Measurements from ENCODE around the gene CAAP1. TPM values are rescaled to one million over a fixed set of nuclear protein-coding genes. Genes with fewer than 3 reads are reported as not detected.

Gene CAAP1
- total and polyA plus RNA-seq, 2 of the 13 experiments (the other 11 are each of a cell fraction or from before 2014, with no cell fraction given), result 10.9 to 40.2 TPM

DNA sequence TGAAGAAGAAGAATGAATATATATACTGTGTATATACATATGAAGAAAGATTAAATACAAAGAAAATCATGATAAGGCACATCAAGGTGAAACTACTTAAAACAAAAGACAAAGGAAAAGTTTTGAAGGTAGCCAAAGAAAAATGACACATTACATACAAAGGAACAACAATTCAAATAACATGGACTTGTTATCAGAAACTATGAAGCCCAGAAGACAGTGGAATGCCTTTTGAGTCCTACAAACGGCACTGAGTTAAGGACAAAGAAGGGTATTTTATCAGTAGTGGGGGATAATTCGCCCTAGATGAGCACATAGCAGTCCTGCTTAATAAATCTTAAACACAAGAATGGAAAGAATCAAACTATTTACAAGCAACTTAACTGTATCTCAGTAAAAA lies 77.8 kb downstream of the CAAP1 start:
- H2AFZ ChIP-seq (ENCODE audit: low read length), result no peak overlapping the region
- no peak overlapping the region for H3K9ac ChIP-seq (ENCODE audit: insufficient read depth, low read depth, low read length)
- H3K4me2 ChIP-seq (ENCODE audit: low read depth, low read length), result no peak overlapping the region
- H3K4me3 ChIP-seq (replicated peaks in 1 of 3; ENCODE audit: insufficient read depth in 1 of 3, low read depth in 2 of 3, low read length in 3 of 3), result no peak overlapping the region
- no peak overlapping the region for H3K27ac ChIP-seq (ENCODE audit: extremely low read length, insufficient read depth, low read length)
- DNase-seq (ENCODE audit: low spot score) (no peak), FAIRE-seq (no peak), ATAC-seq (no peak)
- ChIA-PET POLR2A (no interaction called here), CTCF (ENCODE audit: low intra/inter-chr PET ratio, low total read pairs) (no interaction called here)
- intact Hi-C loops (cut with micrococcal nuclease; ENCODE audit: unreplicated experiment), result no loop called here
- H3K4me1 ChIP-seq (ENCODE audit: insufficient read depth, low read length), result no peaks in the 10 kb centered on the region
- in situ Hi-C loops (cut with HindIII; ENCODE audit: extremely low pct_ligation_motif_present, low pct_unique_long_range_greater_than_20kb), result no loop called here
- 6% methylated on average over 2 of the region's 2 CpGs for WGBS (ENCODE audit: low lambda C conversion rate)
- H3K79me2 ChIP-seq (ENCODE audit: insufficient read depth, low read length), result no peaks in the 10 kb centered on the region
- no peaks in the 10 kb centered on the region for H3K36me3 ChIP-seq (replicated peaks in 1 of 2; ENCODE audit: control insufficient read depth in 1 of 2, insufficient read depth in 2 of 2, low read length in 2 of 2)
- TF ChIP-seq CREB1 (IDR thresholded peaks at IDR 0.05), result no peak
- no peak for TF ChIP-seq CREB1 (CRISPR knock-in tag; IDR thresholded peaks at IDR 0.05)
- TF ChIP-seq, protein P1, sequence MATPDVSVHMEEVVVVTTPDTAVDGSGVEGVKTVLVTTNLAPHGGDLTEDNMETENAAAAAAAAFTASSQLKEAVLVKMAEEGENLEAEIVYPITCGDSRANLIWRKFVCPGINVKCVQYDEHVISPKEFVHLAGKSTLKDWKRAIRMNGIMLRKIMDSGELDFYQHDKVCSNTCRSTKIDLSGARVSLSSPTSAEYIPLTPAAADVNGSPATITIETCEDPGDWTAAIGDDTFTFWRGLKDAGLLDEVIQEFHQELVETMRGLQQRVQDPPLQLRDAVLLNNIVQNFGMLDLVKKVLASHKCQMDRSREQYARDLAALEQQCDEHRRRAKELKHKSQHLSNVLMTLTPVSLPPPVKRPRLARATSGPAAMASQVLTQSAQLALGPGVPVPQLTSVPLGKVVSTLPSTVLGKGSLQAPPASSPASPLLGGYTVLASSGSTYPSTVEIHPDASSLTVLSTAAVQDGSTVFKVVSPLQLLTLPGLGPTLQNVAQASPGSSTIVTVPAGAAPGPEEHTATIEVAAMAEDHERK (CRISPR knock-in tag; IDR thresholded peaks at IDR 0.05; ENCODE audit: low read depth), result no peak
- TF ChIP-seq ZNF317 (CRISPR knock-in tag; IDR thresholded peaks at IDR 0.05), result peak; percentile 71; the same call in 1 of the 2 replicates
- TF ChIP-seq, protein P2, sequence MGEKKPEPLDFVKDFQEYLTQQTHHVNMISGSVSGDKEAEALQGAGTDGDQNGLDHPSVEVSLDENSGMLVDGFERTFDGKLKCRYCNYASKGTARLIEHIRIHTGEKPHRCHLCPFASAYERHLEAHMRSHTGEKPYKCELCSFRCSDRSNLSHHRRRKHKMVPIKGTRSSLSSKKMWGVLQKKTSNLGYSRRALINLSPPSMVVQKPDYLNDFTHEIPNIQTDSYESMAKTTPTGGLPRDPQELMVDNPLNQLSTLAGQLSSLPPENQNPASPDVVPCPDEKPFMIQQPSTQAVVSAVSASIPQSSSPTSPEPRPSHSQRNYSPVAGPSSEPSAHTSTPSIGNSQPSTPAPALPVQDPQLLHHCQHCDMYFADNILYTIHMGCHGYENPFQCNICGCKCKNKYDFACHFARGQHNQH (CRISPR knock-in tag; IDR thresholded peaks at IDR 0.05), result no peak
- H3K27me3 ChIP-seq (ENCODE audit: control insufficient read depth in 1 of 2, insufficient read depth in 2 of 2, low read length in 2 of 2), result no peaks in the 10 kb centered on the region
- no TSS peak for BruUV-seq (replicated peaks)
- no peaks in the 10 kb centered on the region for H4K20me1 ChIP-seq (ENCODE audit: insufficient read depth, low read length)
- H3K9me3 ChIP-seq (ENCODE audit: low read length), result no peaks in the 10 kb centered on the region

DNA sequence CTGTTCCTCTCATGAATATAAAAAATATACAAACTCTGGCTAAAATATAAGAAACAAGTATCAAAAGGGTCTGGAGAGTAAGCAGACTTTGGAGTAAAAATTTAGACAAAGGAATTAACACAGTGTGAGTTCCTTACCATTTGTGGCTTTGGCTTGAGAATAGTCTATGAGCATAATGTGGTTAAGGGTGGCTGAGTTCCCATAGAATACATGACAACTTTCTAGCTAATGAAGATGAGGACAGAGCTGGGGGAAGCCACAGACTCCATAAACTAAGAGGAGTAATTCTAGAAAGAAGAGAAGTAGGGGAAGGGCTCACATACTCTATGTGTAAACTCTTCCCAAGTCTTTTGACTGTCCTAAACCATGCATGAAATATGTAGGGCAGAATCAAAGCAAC lies 79.4 kb downstream of the CAAP1 start:
- in situ Hi-C loops (cut with HindIII; ENCODE audit: extremely low pct_ligation_motif_present, low pct_unique_long_range_greater_than_20kb) (no loop called here), intact Hi-C loops (cut with micrococcal nuclease; ENCODE audit: unreplicated experiment) (no loop called here)
- BruUV-seq (replicated peaks), result no TSS peak
- H3K36me3 ChIP-seq (replicated peaks in 1 of 2; ENCODE audit: control insufficient read depth in 1 of 2, insufficient read depth in 2 of 2, low read length in 2 of 2), result no peaks in the 10 kb centered on the region
- H3K4me1 ChIP-seq (ENCODE audit: insufficient read depth, low read length), result no peaks in the 10 kb centered on the region
- no peaks in the 10 kb centered on the region for H3K27me3 ChIP-seq (ENCODE audit: control insufficient read depth in 1 of 2, insufficient read depth in 2 of 2, low read length in 2 of 2)
- no peaks in the 10 kb centered on the region for H4K20me1 ChIP-seq (ENCODE audit: insufficient read depth, low read length)
- ATAC-seq, result no peak
- POLR2A ChIA-PET, result no interaction called here
- H3K4me2 ChIP-seq (ENCODE audit: low read depth, low read length), result no peak overlapping the region
- no peak overlapping the region for H3K4me3 ChIP-seq (replicated peaks in 1 of 3; ENCODE audit: insufficient read depth in 1 of 3, low read depth in 2 of 3, low read length in 3 of 3)
- no peaks in the 10 kb centered on the region for H3K79me2 ChIP-seq (ENCODE audit: insufficient read depth, low read length)
- CTCF ChIA-PET (ENCODE audit: low intra/inter-chr PET ratio, low total read pairs), result no interaction called here
- H3K9ac ChIP-seq (ENCODE audit: insufficient read depth, low read depth, low read length), result no peak overlapping the region
- H3K9me3 ChIP-seq (ENCODE audit: low read length), result no peaks in the 10 kb centered on the region
- no peak overlapping the region for H3K27ac ChIP-seq (ENCODE audit: extremely low read length, insufficient read depth, low read length)
- no peak for FAIRE-seq
- DNase-seq (ENCODE audit: low spot score), result no peak
- H2AFZ ChIP-seq (ENCODE audit: low read length), result no peak overlapping the region
- TF ChIP-seq, protein P3, sequence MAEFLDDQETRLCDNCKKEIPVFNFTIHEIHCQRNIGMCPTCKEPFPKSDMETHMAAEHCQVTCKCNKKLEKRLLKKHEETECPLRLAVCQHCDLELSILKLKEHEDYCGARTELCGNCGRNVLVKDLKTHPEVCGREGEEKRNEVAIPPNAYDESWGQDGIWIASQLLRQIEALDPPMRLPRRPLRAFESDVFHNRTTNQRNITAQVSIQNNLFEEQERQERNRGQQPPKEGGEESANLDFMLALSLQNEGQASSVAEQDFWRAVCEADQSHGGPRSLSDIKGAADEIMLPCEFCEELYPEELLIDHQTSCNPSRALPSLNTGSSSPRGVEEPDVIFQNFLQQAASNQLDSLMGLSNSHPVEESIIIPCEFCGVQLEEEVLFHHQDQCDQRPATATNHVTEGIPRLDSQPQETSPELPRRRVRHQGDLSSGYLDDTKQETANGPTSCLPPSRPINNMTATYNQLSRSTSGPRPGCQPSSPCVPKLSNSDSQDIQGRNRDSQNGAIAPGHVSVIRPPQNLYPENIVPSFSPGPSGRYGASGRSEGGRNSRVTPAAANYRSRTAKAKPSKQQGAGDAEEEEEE (CRISPR knock-in tag; IDR thresholded peaks at IDR 0.05; ENCODE audit: borderline replicate concordance), result no peak
- TF ChIP-seq, protein P4, sequence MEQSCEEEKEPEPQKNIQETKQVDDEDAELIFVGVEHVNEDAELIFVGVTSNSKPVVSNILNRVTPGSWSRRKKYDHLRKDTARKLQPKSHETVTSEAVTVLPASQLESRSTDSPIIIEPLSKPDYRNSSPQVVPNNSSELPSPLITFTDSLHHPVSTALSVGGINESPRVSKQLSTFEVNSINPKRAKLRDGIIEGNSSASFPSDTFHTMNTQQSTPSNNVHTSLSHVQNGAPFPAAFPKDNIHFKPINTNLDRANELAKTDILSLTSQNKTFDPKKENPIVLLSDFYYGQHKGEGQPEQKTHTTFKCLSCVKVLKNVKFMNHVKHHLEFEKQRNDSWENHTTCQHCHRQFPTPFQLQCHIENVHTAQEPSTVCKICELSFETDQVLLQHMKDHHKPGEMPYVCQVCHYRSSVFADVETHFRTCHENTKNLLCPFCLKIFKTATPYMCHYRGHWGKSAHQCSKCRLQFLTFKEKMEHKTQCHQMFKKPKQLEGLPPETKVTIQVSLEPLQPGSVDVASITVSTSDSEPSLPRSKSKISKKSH (CRISPR knock-in tag; IDR thresholded peaks at IDR 0.05; ENCODE audit: borderline replicate concordance), result no peak
- no peak for TF ChIP-seq ZFY (CRISPR knock-in tag; IDR thresholded peaks at IDR 0.05)
- TF ChIP-seq, protein P5, sequence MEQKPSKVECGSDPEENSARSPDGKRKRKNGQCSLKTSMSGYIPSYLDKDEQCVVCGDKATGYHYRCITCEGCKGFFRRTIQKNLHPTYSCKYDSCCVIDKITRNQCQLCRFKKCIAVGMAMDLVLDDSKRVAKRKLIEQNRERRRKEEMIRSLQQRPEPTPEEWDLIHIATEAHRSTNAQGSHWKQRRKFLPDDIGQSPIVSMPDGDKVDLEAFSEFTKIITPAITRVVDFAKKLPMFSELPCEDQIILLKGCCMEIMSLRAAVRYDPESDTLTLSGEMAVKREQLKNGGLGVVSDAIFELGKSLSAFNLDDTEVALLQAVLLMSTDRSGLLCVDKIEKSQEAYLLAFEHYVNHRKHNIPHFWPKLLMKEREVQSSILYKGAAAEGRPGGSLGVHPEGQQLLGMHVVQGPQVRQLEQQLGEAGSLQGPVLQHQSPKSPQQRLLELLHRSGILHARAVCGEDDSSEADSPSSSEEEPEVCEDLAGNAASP (CRISPR knock-in tag; IDR thresholded peaks at IDR 0.05; ENCODE audit: borderline replicate concordance), result no peak
